ENCODE results near the gene CLNS1A. TPM values are rescaled to one million over a fixed set of nuclear protein-coding genes. Genes with fewer than 3 reads are reported as not detected.
A peak's percentile ranks its signal among the peaks of the same experiment; 100 is the strongest.

The CLNS1A gene
- polyA plus RNA-seq, 1 donor (not counting 4 experiments of a cell fraction or from before 2014, with no cell fraction given) = 208 TPM

- Histone ChIP-seq H3K27ac (ENCODE audit: control insufficient read depth, insufficient read depth, low read length) (peak within 1 kb of the TSS; percentile 52), H3K9me1 (ENCODE audit: control insufficient read depth, extremely low read depth, insufficient read depth, low read length) (no peaks in the 10 kb centered on the region), H4K20me1 (ENCODE audit: control insufficient read depth, extremely low read depth, insufficient read depth, low read length) (no peaks in the 10 kb centered on the region), H3K4me3 (ENCODE audit: control insufficient read depth in 2 of 3, extremely low read depth in 1 of 3, insufficient read depth in 2 of 3, low read depth in 1 of 3, low read length in 3 of 3) (peak within 1 kb of the TSS; percentile 39 to 80 (median 68)), H2AFZ (ENCODE audit: control insufficient read depth, low read length) (peak within 1 kb of the TSS; percentile 92), H3K27me3 (ENCODE audit: control insufficient read depth, extremely low read depth, insufficient read depth, low read length) (no peaks in the 10 kb centered on the region), H3K4me2 (ENCODE audit: control insufficient read depth, extremely low read depth, insufficient read depth, low read depth, low read length) (peak within 1 kb of the TSS; percentile 94), H3K4me1 (ENCODE audit: control insufficient read depth, extremely low read depth, insufficient read depth, low read length) (peaks cover 15% of the 10 kb centered on the region), H3K9ac (ENCODE audit: control insufficient read depth, extremely low read depth, insufficient read depth, low read length) (peak within 1 kb of the TSS; percentile 66), H3K9me3 (ENCODE audit: control insufficient read depth, low read depth, low read length) (no peaks in the 10 kb centered on the region), H3K36me3 (ENCODE audit: control insufficient read depth in 2 of 2, extremely low read depth in 1 of 2, insufficient read depth in 2 of 2, low read length in 2 of 2) (no peaks in the 10 kb centered on the region), H3K79me2 (ENCODE audit: control insufficient read depth, insufficient read depth, low read length) (no peaks in the 10 kb centered on the region)
- DNase-seq (ENCODE audit: low read depth, low spot score) = no peak
- TF ChIP-seq CTCF (optimal IDR thresholded peaks at IDR 0.05 in 1 of 3, IDR thresholded peaks at IDR 0.05 in 1 of 3, conservative IDR thresholded peaks at IDR 0.05 in 1 of 3; ENCODE audit: extremely low read depth in 1 of 3, insufficient read depth in 2 of 3, low read length in 3 of 3) (peak in 1 of 3 experiments; percentile 2), EZH2 (IDR thresholded peaks at IDR 0.05; ENCODE audit: low read length) (no peak)
- dilution Hi-C loops (cut with MboI; ENCODE audit: extremely low pct_ligation_motif_present, low sequenced_read_pairs) = no loop called here
- FAIRE-seq = no peak
Observed at GRCh38 chr11:77589521-77590193, 47.9 kb downstream of the CLNS1A start, which contains the start of gene AQP11. Gene AQP11, plus strand, starts transcription at chr11:77589953. Its CDS starts 40 bp downstream, at chr11:77589993.

GRCh38 chr11:77589181-77589520, 48.4 kb downstream of the CLNS1A start:
- Histone ChIP-seq H3K27me3 (ENCODE audit: control insufficient read depth, extremely low read depth, insufficient read depth, low read length) (no peaks in the 10 kb centered on the region), H3K9ac (ENCODE audit: control insufficient read depth, extremely low read depth, insufficient read depth, low read length) (peak overlapping the region; percentile 66), H3K79me2 (ENCODE audit: control insufficient read depth, insufficient read depth, low read length) (no peaks in the 10 kb centered on the region), H3K4me1 (ENCODE audit: control insufficient read depth, extremely low read depth, insufficient read depth, low read length) (peaks cover 15% of the 10 kb centered on the region), H3K9me1 (ENCODE audit: control insufficient read depth, extremely low read depth, insufficient read depth, low read length) (no peaks in the 10 kb centered on the region), H2AFZ (ENCODE audit: control insufficient read depth, low read length) (peak overlapping the region; percentile 92), H4K20me1 (ENCODE audit: control insufficient read depth, extremely low read depth, insufficient read depth, low read length) (no peaks in the 10 kb centered on the region), H3K27ac (ENCODE audit: control insufficient read depth, insufficient read depth, low read length) (peak overlapping the region; percentile 52), H3K4me2 (ENCODE audit: control insufficient read depth, extremely low read depth, insufficient read depth, low read depth, low read length) (peak overlapping the region; percentile 94), H3K4me3 (ENCODE audit: control insufficient read depth in 2 of 3, extremely low read depth in 1 of 3, insufficient read depth in 2 of 3, low read depth in 1 of 3, low read length in 3 of 3) (peak overlapping the region; percentile 39 to 80 (median 68)), H3K9me3 (ENCODE audit: control insufficient read depth, low read depth, low read length) (no peaks in the 10 kb centered on the region), H3K36me3 (ENCODE audit: control insufficient read depth in 2 of 2, extremely low read depth in 1 of 2, insufficient read depth in 2 of 2, low read length in 2 of 2) (no peaks in the 10 kb centered on the region)
- DNase-seq (ENCODE audit: low read depth, low spot score) (no peak), FAIRE-seq (no peak)
- TF ChIP-seq CTCF (optimal IDR thresholded peaks at IDR 0.05 in 1 of 3, IDR thresholded peaks at IDR 0.05 in 1 of 3, conservative IDR thresholded peaks at IDR 0.05 in 1 of 3; ENCODE audit: extremely low read depth in 1 of 3, insufficient read depth in 2 of 3, low read length in 3 of 3) (no peak), EZH2 (IDR thresholded peaks at IDR 0.05; ENCODE audit: low read length) (no peak)
- dilution Hi-C loops (cut with MboI; ENCODE audit: extremely low pct_ligation_motif_present, low sequenced_read_pairs) = no loop called here

Measured in keratinocyte (primary cell).